ENCODE measurements around the gene LSM14A.

The LSM14A gene

DNA sequence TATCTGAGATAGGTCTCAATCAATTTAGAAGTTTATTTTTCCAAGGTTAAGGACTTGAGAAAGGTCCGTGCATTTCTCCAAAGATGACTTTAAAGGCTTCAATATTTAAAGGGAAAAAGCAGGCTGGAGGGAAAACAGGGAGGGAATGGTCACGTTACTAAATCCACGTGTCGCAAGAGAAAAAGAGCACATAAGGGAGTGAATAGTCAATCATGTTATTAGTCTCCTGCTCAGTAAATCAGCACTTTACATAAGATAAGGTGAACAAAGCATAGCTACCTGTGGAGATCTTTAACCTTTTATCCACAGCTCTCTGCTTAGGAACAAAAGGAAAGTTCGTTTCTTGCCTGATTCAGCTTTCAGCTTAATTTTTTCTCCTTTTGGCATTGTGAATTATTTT lies 31.3 kb upstream of the LSM14A start:
- Histone ChIP-seq H3F3A (ENCODE audit: insufficient read depth, low read length) (no peaks in the 10 kb centered on the region), H3K27ac (ENCODE audit: low read length) (no peak overlapping the region), H4K20me1 (ENCODE audit: insufficient read depth, low read length) (no peaks in the 10 kb centered on the region), H3K4me1 (ENCODE audit: low read length) (no peaks in the 10 kb centered on the region), H3K9me2 (replicated peaks; ENCODE audit: insufficient read depth, low read length) (no peaks in the 10 kb centered on the region), H3K4me3 (ENCODE audit: low read length) (no peak overlapping the region), H3K36me3 (replicated peaks; ENCODE audit: insufficient read depth, low read length) (no peaks in the 10 kb centered on the region), H3K9ac (ENCODE audit: low read length) (no peak overlapping the region), H3K79me2 (ENCODE audit: low read length) (no peaks in the 10 kb centered on the region), H3K4me2 (ENCODE audit: low read depth, low read length) (no peak overlapping the region), H3K9me3 (replicated peaks; ENCODE audit: insufficient read depth, low read length) (no peaks in the 10 kb centered on the region), H2AFZ (ENCODE audit: low read length) (no peak overlapping the region), H3K27me3 (replicated peaks; ENCODE audit: insufficient read depth, low read length) (no peaks in the 10 kb centered on the region; the same call in 1 of the 2 replicates)
- no peak for TF ChIP-seq EZH2phosphoT487 (IDR thresholded peaks at IDR 0.05; ENCODE audit: low read length)
- TF ChIP-seq EZH2 (optimal IDR thresholded peaks at IDR 0.05; ENCODE audit: low read depth, low read length) = no peak
- TF ChIP-seq, protein P1, sequence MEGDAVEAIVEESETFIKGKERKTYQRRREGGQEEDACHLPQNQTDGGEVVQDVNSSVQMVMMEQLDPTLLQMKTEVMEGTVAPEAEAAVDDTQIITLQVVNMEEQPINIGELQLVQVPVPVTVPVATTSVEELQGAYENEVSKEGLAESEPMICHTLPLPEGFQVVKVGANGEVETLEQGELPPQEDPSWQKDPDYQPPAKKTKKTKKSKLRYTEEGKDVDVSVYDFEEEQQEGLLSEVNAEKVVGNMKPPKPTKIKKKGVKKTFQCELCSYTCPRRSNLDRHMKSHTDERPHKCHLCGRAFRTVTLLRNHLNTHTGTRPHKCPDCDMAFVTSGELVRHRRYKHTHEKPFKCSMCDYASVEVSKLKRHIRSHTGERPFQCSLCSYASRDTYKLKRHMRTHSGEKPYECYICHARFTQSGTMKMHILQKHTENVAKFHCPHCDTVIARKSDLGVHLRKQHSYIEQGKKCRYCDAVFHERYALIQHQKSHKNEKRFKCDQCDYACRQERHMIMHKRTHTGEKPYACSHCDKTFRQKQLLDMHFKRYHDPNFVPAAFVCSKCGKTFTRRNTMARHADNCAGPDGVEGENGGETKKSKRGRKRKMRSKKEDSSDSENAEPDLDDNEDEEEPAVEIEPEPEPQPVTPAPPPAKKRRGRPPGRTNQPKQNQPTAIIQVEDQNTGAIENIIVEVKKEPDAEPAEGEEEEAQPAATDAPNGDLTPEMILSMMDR (IDR thresholded peaks at IDR 0.05; ENCODE audit: low read length) = no peak
- DNase-seq = no peak

DNA sequence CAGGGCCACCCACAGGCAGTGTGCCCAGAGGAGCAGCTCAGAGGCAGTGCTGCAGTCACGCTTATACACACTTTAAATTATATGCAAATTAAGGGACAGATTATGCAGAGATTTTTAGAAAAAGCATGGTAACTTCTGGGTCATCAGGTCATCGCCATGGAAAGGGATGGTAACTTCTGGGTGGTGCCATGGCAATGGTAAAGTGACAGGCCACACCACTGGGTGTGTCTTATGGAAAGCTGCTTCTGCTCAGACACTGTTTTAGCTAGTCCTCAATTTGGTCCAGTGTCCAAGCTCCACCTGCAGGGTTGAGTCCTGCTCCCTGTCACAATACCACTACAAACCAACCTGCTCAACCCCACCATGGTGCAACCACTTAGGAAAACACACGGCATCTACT lies 29.9 kb upstream of the LSM14A start:
- no peaks in the 10 kb centered on the region for H3K9me2 ChIP-seq (replicated peaks; ENCODE audit: insufficient read depth, low read length)
- H3K79me2 ChIP-seq (ENCODE audit: low read length) = no peaks in the 10 kb centered on the region
- H3K4me1 ChIP-seq (ENCODE audit: low read length) = no peaks in the 10 kb centered on the region
- H3F3A ChIP-seq (ENCODE audit: insufficient read depth, low read length) = no peaks in the 10 kb centered on the region
- no peak overlapping the region for H3K4me2 ChIP-seq (ENCODE audit: low read depth, low read length)
- no peaks in the 10 kb centered on the region for H3K9me3 ChIP-seq (replicated peaks; ENCODE audit: insufficient read depth, low read length)
- DNase-seq = no peak
- no peaks in the 10 kb centered on the region for H3K36me3 ChIP-seq (replicated peaks; ENCODE audit: insufficient read depth, low read length)
- H3K4me3 ChIP-seq (ENCODE audit: low read length) = no peak overlapping the region
- H3K9ac ChIP-seq (ENCODE audit: low read length) = no peak overlapping the region
- no peak overlapping the region for H2AFZ ChIP-seq (ENCODE audit: low read length)
- no peak for TF ChIP-seq EZH2 (optimal IDR thresholded peaks at IDR 0.05; ENCODE audit: low read depth, low read length)
- TF ChIP-seq, protein P1 (IDR thresholded peaks at IDR 0.05; ENCODE audit: low read length) = no peak
- TF ChIP-seq EZH2phosphoT487 (IDR thresholded peaks at IDR 0.05; ENCODE audit: low read length) = no peak
- H3K27ac ChIP-seq (ENCODE audit: low read length) = no peak overlapping the region
- H4K20me1 ChIP-seq (ENCODE audit: insufficient read depth, low read length) = no peaks in the 10 kb centered on the region
- H3K27me3 ChIP-seq (replicated peaks; ENCODE audit: insufficient read depth, low read length) = no peaks in the 10 kb centered on the region; the same call in 1 of the 2 replicates

DNA sequence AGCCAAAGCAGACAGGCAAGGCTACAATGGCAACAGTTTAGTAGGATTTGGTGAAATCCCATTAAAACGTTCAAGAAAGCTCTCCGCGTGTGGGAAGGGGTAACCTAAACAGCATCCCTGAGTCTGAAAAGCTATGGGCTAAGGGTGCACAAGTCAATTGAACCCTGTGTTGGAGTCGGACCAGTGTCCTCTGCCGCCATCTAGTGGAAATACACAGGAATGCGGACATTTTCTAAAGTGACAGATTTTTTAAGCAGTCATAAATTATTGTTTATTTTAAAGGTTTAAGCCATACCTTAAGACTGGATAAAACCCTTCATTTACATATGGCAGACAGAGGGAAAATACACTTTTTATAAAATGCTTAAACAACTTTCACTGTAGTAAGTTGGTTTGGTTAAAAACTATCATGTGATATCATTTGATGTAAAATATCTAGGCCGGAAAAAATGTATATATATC lies 26.5 kb upstream of the LSM14A start:
- TF ChIP-seq EZH2 (optimal IDR thresholded peaks at IDR 0.05; ENCODE audit: low read depth, low read length) (no peak), EZH2phosphoT487 (IDR thresholded peaks at IDR 0.05; ENCODE audit: low read length) (no peak)
- TF ChIP-seq, protein P1 (IDR thresholded peaks at IDR 0.05; ENCODE audit: low read length) = peak; percentile 82
- Histone ChIP-seq H3K9me3 (replicated peaks; ENCODE audit: insufficient read depth, low read length) (no peaks in the 10 kb centered on the region), H3F3A (ENCODE audit: insufficient read depth, low read length) (no peaks in the 10 kb centered on the region), H3K27me3 (replicated peaks; ENCODE audit: insufficient read depth, low read length) (no peaks in the 10 kb centered on the region; the same call in 1 of the 2 replicates), H3K4me2 (ENCODE audit: low read depth, low read length) (no peak overlapping the region), H3K36me3 (replicated peaks; ENCODE audit: insufficient read depth, low read length) (no peaks in the 10 kb centered on the region), H3K4me3 (ENCODE audit: low read length) (no peak overlapping the region), H3K27ac (ENCODE audit: low read length) (no peak overlapping the region), H3K79me2 (ENCODE audit: low read length) (no peaks in the 10 kb centered on the region), H2AFZ (ENCODE audit: low read length) (no peak overlapping the region), H3K9me2 (replicated peaks; ENCODE audit: insufficient read depth, low read length) (no peaks in the 10 kb centered on the region), H3K9ac (ENCODE audit: low read length) (no peak overlapping the region), H4K20me1 (ENCODE audit: insufficient read depth, low read length) (no peaks in the 10 kb centered on the region), H3K4me1 (ENCODE audit: low read length) (no peaks in the 10 kb centered on the region)
- DNase-seq = peak; percentile 59

Measured in MM.1S (cell line).